ENCODE measurements around the gene NACC1.

The NACC1 gene

GRCh38 chr19:13119627-13120026 is 1.6 kb downstream of the NACC1 start:
- H3K4me1 ChIP-seq (ENCODE audit: control insufficient read depth, insufficient read depth, low read length) = peaks cover 28% of the 10 kb centered on the region
- H3K36me3 ChIP-seq (ENCODE audit: control insufficient read depth, insufficient read depth, low read length) = peaks cover 24% of the 10 kb centered on the region
- no peaks in the 10 kb centered on the region for H3K27me3 ChIP-seq (ENCODE audit: control insufficient read depth, insufficient read depth, low read length)
- peak overlapping the region; percentile 61 for H3K9ac ChIP-seq (ENCODE audit: low read depth, low read length)
- H3K9me3 ChIP-seq (ENCODE audit: control insufficient read depth, insufficient read depth, low read length) = no peaks in the 10 kb centered on the region
- peak overlapping the region; percentile 88 for H3K4me3 ChIP-seq (ENCODE audit: low read depth, low read length)

DNA sequence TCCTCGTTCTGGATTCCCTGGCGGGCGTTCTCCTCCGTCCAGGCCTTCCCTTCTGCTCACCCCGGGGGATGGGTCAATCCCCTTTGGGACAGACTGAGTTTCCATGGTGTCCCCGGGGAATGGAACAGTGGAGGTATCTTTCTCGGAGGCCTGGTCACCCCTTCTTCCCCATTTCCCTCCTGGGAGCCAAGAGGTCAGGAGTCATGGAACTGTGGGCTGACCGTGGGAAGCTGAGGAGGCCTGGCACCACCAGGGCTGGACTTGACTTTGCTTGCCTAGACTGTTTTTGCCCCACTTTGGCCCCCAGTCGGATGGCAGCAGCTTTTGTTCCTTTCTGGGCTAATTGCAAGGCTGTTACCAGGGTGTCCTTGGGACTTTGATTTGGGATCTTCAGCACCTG is 2.0 kb downstream of the NACC1 start:
- Histone ChIP-seq H3K9ac (ENCODE audit: low read depth, low read length) (peak overlapping the region; percentile 61), H3K9me3 (ENCODE audit: control insufficient read depth, insufficient read depth, low read length) (no peaks in the 10 kb centered on the region), H3K27me3 (ENCODE audit: control insufficient read depth, insufficient read depth, low read length) (no peaks in the 10 kb centered on the region), H3K36me3 (ENCODE audit: control insufficient read depth, insufficient read depth, low read length) (peaks cover 21% of the 10 kb centered on the region), H3K4me3 (ENCODE audit: low read depth, low read length) (peak overlapping the region; percentile 88), H3K4me1 (ENCODE audit: control insufficient read depth, insufficient read depth, low read length) (peaks cover 28% of the 10 kb centered on the region)

GRCh38 chr19:13120817-13121216 is 2.8 kb downstream of the NACC1 start:
- H3K36me3 ChIP-seq (ENCODE audit: control insufficient read depth, insufficient read depth, low read length) = peaks cover 20% of the 10 kb centered on the region
- H3K9me3 ChIP-seq (ENCODE audit: control insufficient read depth, insufficient read depth, low read length) = no peaks in the 10 kb centered on the region
- no peaks in the 10 kb centered on the region for H3K27me3 ChIP-seq (ENCODE audit: control insufficient read depth, insufficient read depth, low read length)
- no peak overlapping the region for H3K9ac ChIP-seq (ENCODE audit: low read depth, low read length)
- peaks cover 25% of the 10 kb centered on the region for H3K4me1 ChIP-seq (ENCODE audit: control insufficient read depth, insufficient read depth, low read length)
- peak overlapping the region; percentile 88 for H3K4me3 ChIP-seq (ENCODE audit: low read depth, low read length)

GRCh38 chr19:13121551-13122274 is 3.6 kb downstream of the NACC1 start:
- Histone ChIP-seq H3K9me3 (ENCODE audit: control insufficient read depth, insufficient read depth, low read length) (no peaks in the 10 kb centered on the region), H3K36me3 (ENCODE audit: control insufficient read depth, insufficient read depth, low read length) (peaks cover 24% of the 10 kb centered on the region), H3K4me1 (ENCODE audit: control insufficient read depth, insufficient read depth, low read length) (peaks cover 24% of the 10 kb centered on the region), H3K27me3 (ENCODE audit: control insufficient read depth, insufficient read depth, low read length) (no peaks in the 10 kb centered on the region), H3K9ac (ENCODE audit: low read depth, low read length) (peak overlapping the region; percentile 24), H3K4me3 (ENCODE audit: low read depth, low read length) (peak overlapping the region; percentile 88)

- Histone ChIP-seq H3K36me3 (ENCODE audit: control insufficient read depth, insufficient read depth, low read length) (peaks cover 24% of the 10 kb centered on the region), H3K4me3 (ENCODE audit: low read depth, low read length) (no peak overlapping the region), H3K27me3 (ENCODE audit: control insufficient read depth, insufficient read depth, low read length) (no peaks in the 10 kb centered on the region), H3K9me3 (ENCODE audit: control insufficient read depth, insufficient read depth, low read length) (no peaks in the 10 kb centered on the region), H3K4me1 (ENCODE audit: control insufficient read depth, insufficient read depth, low read length) (peaks cover 24% of the 10 kb centered on the region), H3K9ac (ENCODE audit: low read depth, low read length) (peak overlapping the region; percentile 24)
These were observed 4.3 kb downstream of the NACC1 start for GRCh38 chr19:13122275-13122878.

DNA sequence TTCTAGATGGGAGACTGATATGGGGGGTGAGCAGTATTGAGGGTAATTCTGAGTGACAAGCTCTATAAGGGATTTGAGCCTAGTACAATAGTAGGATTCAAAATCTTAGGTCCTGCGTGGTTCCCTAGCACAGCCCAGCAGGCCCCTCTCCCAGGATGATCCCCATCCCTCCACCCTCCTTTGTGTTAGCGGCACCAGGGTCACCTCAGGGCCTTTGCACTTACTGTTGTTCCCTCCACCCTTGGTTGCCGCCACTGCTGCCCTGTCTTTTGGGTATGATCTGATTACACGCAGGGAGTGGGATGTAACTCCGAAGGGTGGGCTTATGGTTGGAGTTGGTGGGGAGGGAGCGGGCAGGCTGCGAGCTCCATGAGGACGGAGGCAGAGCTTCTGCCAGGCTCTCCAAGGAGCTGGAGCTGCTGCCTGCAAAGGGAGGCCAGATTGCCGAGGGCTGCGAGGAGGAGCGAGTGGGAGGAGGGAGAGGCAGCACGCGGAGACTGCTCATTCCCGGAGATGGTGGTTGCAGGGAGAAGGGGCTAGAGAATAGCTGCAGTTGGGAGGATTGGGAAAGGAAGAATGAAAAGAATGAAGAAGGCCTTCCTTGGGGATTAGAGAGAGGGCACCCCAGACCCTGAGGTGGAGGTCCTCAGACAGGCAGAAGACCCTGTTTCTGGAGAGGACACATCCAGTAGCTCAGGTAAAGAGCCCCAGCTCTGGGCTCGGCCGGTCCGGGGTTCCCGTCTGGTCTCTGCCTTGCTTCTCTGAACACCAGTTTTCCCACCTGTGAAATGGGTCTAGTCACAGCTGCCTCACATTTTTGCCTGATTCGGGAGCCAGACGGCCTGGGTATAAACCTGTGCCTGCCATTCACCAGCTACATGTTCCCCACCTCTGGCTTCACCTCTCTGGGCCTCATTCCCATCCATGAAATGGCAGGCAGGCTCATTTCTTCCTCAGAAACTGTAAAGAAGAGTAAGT is 5.2 kb downstream of the NACC1 start:
- H3K27me3 ChIP-seq (ENCODE audit: control insufficient read depth, insufficient read depth, low read length) = no peaks in the 10 kb centered on the region
- no peaks in the 10 kb centered on the region for H3K9me3 ChIP-seq (ENCODE audit: control insufficient read depth, insufficient read depth, low read length)
- no peak overlapping the region for H3K4me3 ChIP-seq (ENCODE audit: low read depth, low read length)
- H3K9ac ChIP-seq (ENCODE audit: low read depth, low read length) = no peak overlapping the region
- peaks cover 24% of the 10 kb centered on the region for H3K4me1 ChIP-seq (ENCODE audit: control insufficient read depth, insufficient read depth, low read length)
- H3K36me3 ChIP-seq (ENCODE audit: control insufficient read depth, insufficient read depth, low read length) = peaks cover 24% of the 10 kb centered on the region

DNA sequence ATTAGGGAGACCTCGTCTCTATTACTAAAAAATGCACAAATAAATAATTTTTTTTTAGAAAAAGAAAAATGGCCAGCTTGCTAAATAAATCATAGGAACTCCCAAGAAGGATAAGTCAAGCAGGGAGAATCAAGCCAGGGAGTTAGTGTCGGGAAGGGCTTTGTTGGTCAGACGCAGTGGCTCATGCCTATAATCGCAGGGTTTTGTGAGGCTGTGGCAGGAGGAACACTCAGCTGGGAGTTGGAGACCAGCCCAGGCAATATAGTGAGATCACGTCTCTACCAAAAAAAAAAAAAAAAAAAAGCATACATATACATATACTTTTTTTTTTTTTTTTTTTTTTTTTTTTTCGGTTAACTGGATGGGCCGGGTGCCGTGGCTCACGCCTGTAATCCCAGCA is 9.0 kb downstream of the NACC1 start:
- Histone ChIP-seq H3K27me3 (ENCODE audit: control insufficient read depth, insufficient read depth, low read length) (no peaks in the 10 kb centered on the region), H3K9me3 (ENCODE audit: control insufficient read depth, insufficient read depth, low read length) (no peaks in the 10 kb centered on the region), H3K36me3 (ENCODE audit: control insufficient read depth, insufficient read depth, low read length) (peaks cover 14% of the 10 kb centered on the region), H3K4me3 (ENCODE audit: low read depth, low read length) (no peak overlapping the region), H3K9ac (ENCODE audit: low read depth, low read length) (no peak overlapping the region), H3K4me1 (ENCODE audit: control insufficient read depth, insufficient read depth, low read length) (no peaks in the 10 kb centered on the region)

GRCh38 chr19:13127811-13128575 is 9.9 kb downstream of the NACC1 start:
- no peaks in the 10 kb centered on the region for H3K9me3 ChIP-seq (ENCODE audit: control insufficient read depth, insufficient read depth, low read length)
- H3K4me1 ChIP-seq (ENCODE audit: control insufficient read depth, insufficient read depth, low read length) = no peaks in the 10 kb centered on the region
- H3K36me3 ChIP-seq (ENCODE audit: control insufficient read depth, insufficient read depth, low read length) = peaks cover 10% of the 10 kb centered on the region
- no peaks in the 10 kb centered on the region for H3K27me3 ChIP-seq (ENCODE audit: control insufficient read depth, insufficient read depth, low read length)
- H3K9ac ChIP-seq (ENCODE audit: low read depth, low read length) = no peak overlapping the region
- H3K4me3 ChIP-seq (ENCODE audit: low read depth, low read length) = no peak overlapping the region

DNA sequence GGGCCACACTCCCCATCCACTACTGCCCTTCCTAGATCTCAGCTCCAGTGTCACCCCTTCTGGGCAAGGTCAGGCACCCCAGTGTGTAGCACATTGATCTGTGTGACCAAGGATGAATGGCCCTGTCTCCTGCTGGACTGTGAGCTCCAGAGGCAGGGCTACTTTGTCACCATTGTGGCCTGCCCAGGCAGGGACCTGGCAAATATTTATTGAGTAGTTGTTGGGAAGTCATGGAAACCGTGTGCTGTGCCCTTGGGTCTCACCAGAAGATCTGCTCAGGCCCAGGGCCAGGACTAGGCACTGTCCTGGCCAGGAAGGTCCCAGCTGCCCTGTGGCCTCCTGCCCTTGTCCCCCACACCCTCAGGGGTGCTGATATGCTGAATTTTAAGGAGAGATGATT is 10.5 kb downstream of the NACC1 start:
- Histone ChIP-seq H3K27me3 (ENCODE audit: control insufficient read depth, insufficient read depth, low read length) (no peaks in the 10 kb centered on the region), H3K4me1 (ENCODE audit: control insufficient read depth, insufficient read depth, low read length) (no peaks in the 10 kb centered on the region), H3K9me3 (ENCODE audit: control insufficient read depth, insufficient read depth, low read length) (no peaks in the 10 kb centered on the region), H3K36me3 (ENCODE audit: control insufficient read depth, insufficient read depth, low read length) (peaks cover 10% of the 10 kb centered on the region), H3K4me3 (ENCODE audit: low read depth, low read length) (no peak overlapping the region), H3K9ac (ENCODE audit: low read depth, low read length) (no peak overlapping the region)

DNA sequence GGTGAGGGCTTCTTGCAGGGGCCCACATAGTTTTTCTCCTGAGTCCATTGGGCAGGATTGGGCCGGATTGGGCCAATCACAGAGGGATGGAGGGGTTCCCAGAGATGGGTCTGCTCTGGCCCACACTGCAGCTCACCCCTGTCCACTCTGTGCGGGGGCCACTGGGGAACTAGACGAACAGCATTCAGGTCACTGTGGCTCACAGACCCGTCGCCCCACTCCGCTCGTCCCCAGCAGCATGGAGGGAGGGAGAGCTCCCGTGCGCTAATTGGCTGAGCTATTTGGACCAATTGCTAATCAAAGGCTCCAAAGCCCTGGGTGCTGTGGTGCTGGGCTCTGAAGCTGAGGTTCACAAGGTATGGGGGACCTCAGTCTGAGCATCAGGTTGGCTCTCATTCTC is 11.3 kb downstream of the NACC1 start:
- Histone ChIP-seq H3K9me3 (ENCODE audit: control insufficient read depth, insufficient read depth, low read length) (no peaks in the 10 kb centered on the region), H3K9ac (ENCODE audit: low read depth, low read length) (no peak overlapping the region), H3K27me3 (ENCODE audit: control insufficient read depth, insufficient read depth, low read length) (no peaks in the 10 kb centered on the region), H3K36me3 (ENCODE audit: control insufficient read depth, insufficient read depth, low read length) (peaks cover 11% of the 10 kb centered on the region), H3K4me3 (ENCODE audit: low read depth, low read length) (no peak overlapping the region), H3K4me1 (ENCODE audit: control insufficient read depth, insufficient read depth, low read length) (no peaks in the 10 kb centered on the region)

DNA sequence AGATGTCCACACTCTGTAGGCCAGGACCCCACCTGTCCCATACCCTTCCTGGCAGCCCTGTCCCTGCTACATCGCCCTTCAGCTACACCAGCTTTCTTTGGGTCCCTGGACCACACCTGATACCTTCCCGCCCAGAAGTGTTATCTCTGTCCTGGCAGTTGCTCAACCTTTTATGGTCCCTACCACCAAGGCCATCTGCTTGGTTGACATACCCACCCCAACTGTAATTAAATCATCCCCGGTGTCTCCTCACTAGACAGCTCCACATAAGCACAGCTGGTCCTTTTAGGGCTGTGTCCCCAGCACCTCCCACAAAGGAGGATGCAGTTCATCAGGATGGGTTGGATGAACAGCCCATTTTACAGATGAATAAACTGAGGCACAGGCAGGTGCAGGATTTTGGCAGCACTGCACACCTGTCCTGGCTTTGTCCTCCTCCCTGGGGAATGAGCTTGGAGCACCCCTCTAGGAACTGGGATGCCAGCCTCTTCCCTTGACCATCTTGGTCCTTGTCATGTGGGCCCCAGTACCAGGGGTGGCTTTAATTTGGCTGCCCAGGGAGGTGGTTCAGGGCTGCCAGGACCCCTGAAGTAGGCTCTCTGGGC is 12.9 kb downstream of the NACC1 start:
- Histone ChIP-seq H3K9me3 (ENCODE audit: control insufficient read depth, insufficient read depth, low read length) (no peaks in the 10 kb centered on the region), H3K4me3 (ENCODE audit: low read depth, low read length) (no peak overlapping the region), H3K9ac (ENCODE audit: low read depth, low read length) (no peak overlapping the region), H3K27me3 (ENCODE audit: control insufficient read depth, insufficient read depth, low read length) (no peaks in the 10 kb centered on the region), H3K4me1 (ENCODE audit: control insufficient read depth, insufficient read depth, low read length) (no peaks in the 10 kb centered on the region), H3K36me3 (ENCODE audit: control insufficient read depth, insufficient read depth, low read length) (peaks cover 26% of the 10 kb centered on the region)

Data from iPS-15b (cell line).